Ovary (tissue), 9 donors: ENCODE measurements around the gene PRRG4. TPM values are rescaled to one million over a fixed set of nuclear protein-coding genes. Genes with fewer than 3 reads are reported as not detected.

Experiments
- DNase-seq, 5 donors: peaks; one replicate each; pipeline ENCODE4 v3.0.0-alpha.2; 2019 to 2020
- H3K27ac ChIP-seq, 2 donors: fragments of 200-600 bp; one replicate each; pipeline versions ENCODE4 v1.5.1 to v1.8.0; 2019 to 2022
- H3K27me3 ChIP-seq: fragments of 200-600 bp; one replicate; pipeline ENCODE4 v1.8.0; 2022
- H3K36me3 ChIP-seq: fragments of 200-600 bp; sonication (generic); one replicate; pipeline ENCODE4 v1.5.1; 2019
- H3K4me1 ChIP-seq: one replicate; pipeline ENCODE4 v1.8.1; 2013; ENCODE audit warnings: mild to moderate bottlenecking, moderate library complexity; ENCODE audit not compliant: insufficient read depth
- H3K4me3 ChIP-seq: fragments of 200-600 bp; sonication (generic); one replicate; pipeline ENCODE4 v1.5.1; 2017
- H3K9me3 ChIP-seq, 2 donors: fragments of 200-600 bp in 1 of 2; sonication (generic) in 1 of 2; one replicate each; pipeline versions ENCODE4 v1.5.1 to v1.8.1; 2013 to 2019; ENCODE audit warnings: mild to moderate bottlenecking in 1 of 2, moderate library complexity in 1 of 2
- CTCF ChIP-seq, 3 donors: fragments of 450-650 bp in 2 of 3; fragments of 200-600 bp in 1 of 3; IDR thresholded peaks; one replicate each; pipeline versions ENCODE4 v1.5.1 to v1.8.0; 2016 to 2022; ENCODE audit warnings: antibody characterized with exemption in 3 of 3, mild to moderate bottlenecking in 1 of 3
- EP300 ChIP-seq: sonication (generic); formaldehyde crosslinking; IDR thresholded peaks from one replicate; pipeline ENCODE4 v1.6.1; 2017; ENCODE audit warnings: antibody characterized with exemption
- POLR2A ChIP-seq: fragments of 450-650 bp; IDR thresholded peaks from one replicate; pipeline ENCODE4 v1.6.1; 2017; ENCODE audit warnings: antibody characterized with exemption, mild to moderate bottlenecking, moderate library complexity
- WGBS, 3 donors: extraction: QIAGEN DNeasy Blood & Tissue Kit in 1 of 3; methylation state at CpG; one replicate each; pipeline versions ENCODE4 v1.1.5 to v1.1.7; 2013 to 2017; 5-methylcytosine and 5-hydroxymethylcytosine counted together
- intact Hi-C, 4 donors: fragments of 100-400 bp; cut with DNase I; formaldehyde crosslinking; loops; one replicate each; pipeline versions ENCODE4 v1.11.0 to v1.15.1; 2022 to 2023
- polyA plus RNA-seq, 2 donors: library from polyadenylated mRNA; stranded (reverse); fragments of 200-250 nt in 1 of 2; fragments of 350-450 nt in 1 of 2; fragmentation: Illumina TruSeq in 1 of 2; extraction: RNeasy Lipid Tissue Mini Kit (QIAGEN cat#74804) in 1 of 2; gene quantifications; one replicate each; pipeline ENCODE4 v1.2.3, GENCODE V29; 2013 to 2014
- total RNA-seq, 7 donors: library from RNA; depleted of rRNA in 2 of 7; stranded (reverse); fragments of >200 nt in 2 of 7; fragmentation: NEBNext Ultra II Directional in 3 of 7; extraction: Animal tissue kit (Norgen Biotek cat#: 25700) in 3 of 7; gene quantifications; one replicate each; pipeline versions ENCODE4 v1.1.0 to v1.2.4, GENCODE V29; 2016 to 2023
- donor health status: DM: no; HTN: no; CAD: no; lungs with moderate emphysema.
- donor health status: DM: no; HTN: no; CAD: no.
- donor health status: Bipolar disorder and iron deficiency.
- donor health status: DM: yes; HTN: yes; CAD: no.
- donor health status: DM: no; HTN: no; CAD: no.
- donor health status: DM: yes; HTN: yes; CAD: no.

PRRG4 gene
- total and polyA plus RNA-seq, 9 donors: 0.17 to 6.5 (median 0.48) TPM

GRCh38 chr11:32826113-32826512 lies 3.6 kb upstream of the PRRG4 start:
- no peaks in the 10 kb centered on the region for H3K9me3 ChIP-seq
- DNase-seq: no peak
- intact Hi-C loops: no loop called here
- H3K4me1 ChIP-seq: no peaks in the 10 kb centered on the region
- TF ChIP-seq CTCF (IDR thresholded peaks at IDR 0.05) (no peak), POLR2A (no peak), EP300 (no peak)
- no peaks in the 10 kb centered on the region for H3K27me3 ChIP-seq
- H3K27ac ChIP-seq: no peak overlapping the region
- no peak overlapping the region for H3K4me3 ChIP-seq
- H3K36me3 ChIP-seq: no peaks in the 10 kb centered on the region
- 52 to 70% (median 55%) methylated on average over 3 of the region's 3 CpGs for WGBS, 3 donors

DNA sequence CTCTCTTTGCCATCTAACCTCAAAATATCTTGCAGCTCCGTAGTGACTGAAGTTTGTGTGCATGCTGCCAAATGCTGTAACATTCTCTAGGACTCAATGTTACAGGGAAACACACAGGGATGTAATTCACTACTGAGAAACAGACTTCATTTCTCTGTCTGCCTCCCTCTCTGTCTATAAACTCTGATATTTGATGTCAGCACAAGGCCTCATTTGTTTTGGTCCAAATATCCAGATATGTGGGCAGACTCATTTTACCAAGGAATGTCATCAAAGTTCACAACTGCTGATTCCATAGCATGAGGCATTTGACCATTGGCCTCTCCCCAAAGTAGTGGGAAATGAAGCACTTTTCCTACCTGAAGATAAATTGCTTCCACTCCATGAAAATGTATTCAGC lies 2.5 kb upstream of the PRRG4 start:
- no peaks in the 10 kb centered on the region for H3K9me3 ChIP-seq
- intact Hi-C loops: no loop called here
- H3K36me3 ChIP-seq: no peaks in the 10 kb centered on the region
- no peak overlapping the region for H3K27ac ChIP-seq
- TF ChIP-seq EP300 (no peak), POLR2A (no peak), CTCF (IDR thresholded peaks at IDR 0.05) (no peak)
- H3K4me1 ChIP-seq: no peaks in the 10 kb centered on the region
- WGBS, 3 donors: 60 to 79% (median 74%) methylated on average over 1 of the region's 1 CpG
- no peak overlapping the region for H3K4me3 ChIP-seq
- H3K27me3 ChIP-seq: no peaks in the 10 kb centered on the region
- DNase-seq: no peak

GRCh38 chr11:32829157-32829679 lies 509 bp upstream of the PRRG4 start:
- no peak for TF ChIP-seq POLR2A
- no peak for TF ChIP-seq CTCF (IDR thresholded peaks at IDR 0.05)
- TF ChIP-seq EP300: no peak
- Histone ChIP-seq H3K36me3 (no peaks in the 10 kb centered on the region), H3K27me3 (no peaks in the 10 kb centered on the region), H3K9me3 (no peaks in the 10 kb centered on the region), H3K4me1 (no peaks in the 10 kb centered on the region), H3K27ac (no peak overlapping the region), H3K4me3 (peak overlapping the region; percentile 43)
- no peak for DNase-seq
- WGBS, 3 donors: 4 to 6% (median 4%) methylated on average over 12 of the region's 12 CpGs
- intact Hi-C loops: no loop called here

DNA sequence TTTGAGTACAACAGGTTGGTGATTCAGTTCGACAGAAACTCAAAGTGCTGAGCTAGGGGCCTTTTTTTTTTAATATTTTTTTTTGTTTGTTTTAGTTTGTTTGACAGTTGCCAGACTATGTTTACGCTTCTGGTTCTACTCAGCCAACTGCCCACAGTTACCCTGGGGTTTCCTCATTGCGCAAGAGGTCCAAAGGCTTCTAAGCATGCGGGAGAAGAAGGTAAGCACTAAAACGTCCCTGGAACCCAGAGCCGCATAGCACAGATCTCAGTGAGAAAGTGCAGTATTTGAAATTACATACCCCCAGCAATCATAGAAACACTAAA lies 649 bp downstream of the PRRG4 start:
- no peaks in the 10 kb centered on the region for H3K9me3 ChIP-seq
- H3K27ac ChIP-seq: no peak overlapping the region
- H3K4me3 ChIP-seq: peak overlapping the region; percentile 43
- H3K36me3 ChIP-seq: no peaks in the 10 kb centered on the region
- 39 to 48% (median 42%) methylated on average over 6 of the region's 6 CpGs for WGBS, 3 donors
- TF ChIP-seq CTCF (IDR thresholded peaks at IDR 0.05) (no peak), POLR2A (no peak), EP300 (no peak)
- intact Hi-C loops: loop anchor here in 1 of 4 donors (10.0 kb wide), 1 partner anchor 744 kb away; no protein-coding TSS in a partner anchor
- no peaks in the 10 kb centered on the region for H3K27me3 ChIP-seq
- DNase-seq: no peak
- no peaks in the 10 kb centered on the region for H3K4me1 ChIP-seq

DNA sequence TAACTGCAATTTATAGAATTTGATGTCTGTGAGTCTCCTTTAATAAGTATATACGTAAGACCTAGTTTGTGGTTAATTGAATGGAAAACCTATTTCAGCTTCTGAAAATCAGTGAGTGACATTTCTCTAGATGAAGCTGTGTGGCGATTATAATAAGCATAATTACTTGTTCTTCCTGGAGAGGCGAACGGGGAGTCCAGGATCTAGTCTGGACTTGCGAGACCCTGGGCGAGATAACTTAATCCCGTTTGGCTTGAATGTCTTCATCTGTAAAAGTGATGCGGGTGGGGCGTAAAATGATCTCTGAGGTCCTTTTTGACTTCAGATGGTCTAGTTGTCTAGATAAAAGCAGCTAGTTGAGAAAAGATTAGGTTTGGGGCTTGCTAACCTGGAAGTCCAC lies 1.1 kb downstream of the PRRG4 start:
- H3K27me3 ChIP-seq: no peaks in the 10 kb centered on the region
- WGBS, 3 donors: 84 to 90% (median 88%) methylated on average over 9 of the region's 9 CpGs
- no peak for TF ChIP-seq EP300
- no peak for TF ChIP-seq CTCF (IDR thresholded peaks at IDR 0.05)
- TF ChIP-seq POLR2A: no peak
- DNase-seq: no peak
- H3K36me3 ChIP-seq: no peaks in the 10 kb centered on the region
- H3K4me1 ChIP-seq: no peaks in the 10 kb centered on the region
- no peaks in the 10 kb centered on the region for H3K9me3 ChIP-seq
- no peak overlapping the region for H3K4me3 ChIP-seq
- intact Hi-C loops: loop anchor here in 1 of 4 donors (10.0 kb wide), 1 partner anchor 744 kb away; no protein-coding TSS in a partner anchor
- H3K27ac ChIP-seq: no peak overlapping the region
